RWPE1 (cell line): Measurements from ENCODE around the gene TMEM234.
"Not testable (repeated sequence)": the region's sequence is repeated elsewhere in the genome, so short reads cannot be mapped to it uniquely, and the experiment has no call there.

Experiments
- CTCF ChIA-PET: fragments of 350-600 bp; sonication (Branson Sonifier 250); formaldehyde crosslinking; extraction: SDS; loops from one replicate; lab custom pipeline; 2021; lab: Yijun Ruan, JAX
- POLR2A ChIA-PET: fragments of 400-600 bp; formaldehyde crosslinking; extraction: SDS; loops from one replicate; lab custom pipeline; 2020; ENCODE audit warnings: antibody characterized with exemption; ENCODE audit not compliant: low non-redundant PET; lab: Yijun Ruan, JAX
- DNase-seq: peaks from one replicate; pipeline ENCODE4 v3.0.0; 2012; ENCODE audit warnings: low spot score
- H3K27ac ChIP-seq: fragments of 450-650 bp; 2 replicates; pipeline ENCODE4 v1.5.1; 2017
- TF ChIP-seq, protein P1 (sequence below): fragments of 450-650 bp; conservative IDR thresholded peaks from 2 replicates; pipeline ENCODE4 v1.5.1; 2017; ENCODE audit warnings: low read depth, mild to moderate bottlenecking

TMEM234 gene

DNA sequence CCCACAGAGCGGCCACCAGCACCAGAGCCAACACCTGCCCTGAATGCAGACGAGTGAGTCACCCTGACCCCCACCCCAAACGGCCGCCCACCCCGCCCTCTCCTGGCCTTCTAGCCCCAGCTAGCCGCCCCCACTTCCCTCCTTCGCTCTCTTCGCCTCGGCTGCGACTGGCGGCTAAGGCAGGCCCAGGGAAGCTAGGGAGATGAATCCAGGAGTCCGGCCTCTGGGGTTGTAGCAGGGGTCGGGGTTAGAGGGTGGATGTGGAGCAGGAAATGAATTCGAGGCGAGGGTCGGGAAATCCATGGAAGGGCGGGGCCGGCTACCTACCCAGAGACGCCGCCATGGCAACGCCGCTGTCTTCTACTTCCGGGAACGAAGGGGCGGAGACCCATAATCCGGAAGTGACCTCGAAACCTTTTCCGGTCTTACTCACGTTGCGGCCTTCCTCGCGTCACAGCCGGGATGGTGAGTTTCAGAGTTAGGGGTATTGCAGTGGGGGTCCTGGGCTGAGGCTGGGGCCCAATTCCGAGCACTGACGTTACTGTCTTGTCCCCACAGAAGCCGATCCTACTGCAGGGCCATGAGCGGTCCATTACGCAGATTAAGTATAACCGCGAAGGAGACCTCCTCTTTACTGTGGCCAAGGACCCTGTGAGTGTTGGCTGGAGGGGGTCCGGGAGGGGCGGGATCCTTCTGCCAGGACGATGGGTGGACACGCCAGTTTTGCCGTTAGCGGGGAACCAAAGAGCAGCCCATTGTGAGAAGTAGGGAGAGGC is at the start of gene TMEM234, which contains the start of gene EIF3I:
TSS of gene TMEM234 (minus strand) at position 374 of the 776 bp plus-strand sequence. CDS start at position 343, 31 bp downstream.
TSS of gene EIF3I (plus strand) at position 428 of the 776 bp plus-strand sequence. CDS start at position 463, 35 bp downstream.
- POLR2A ChIA-PET = interaction anchor here (0.6 kb wide), 1 partner anchor 13 kb away, joined by 3 read pairs; no protein-coding TSS in a partner anchor

DNA sequence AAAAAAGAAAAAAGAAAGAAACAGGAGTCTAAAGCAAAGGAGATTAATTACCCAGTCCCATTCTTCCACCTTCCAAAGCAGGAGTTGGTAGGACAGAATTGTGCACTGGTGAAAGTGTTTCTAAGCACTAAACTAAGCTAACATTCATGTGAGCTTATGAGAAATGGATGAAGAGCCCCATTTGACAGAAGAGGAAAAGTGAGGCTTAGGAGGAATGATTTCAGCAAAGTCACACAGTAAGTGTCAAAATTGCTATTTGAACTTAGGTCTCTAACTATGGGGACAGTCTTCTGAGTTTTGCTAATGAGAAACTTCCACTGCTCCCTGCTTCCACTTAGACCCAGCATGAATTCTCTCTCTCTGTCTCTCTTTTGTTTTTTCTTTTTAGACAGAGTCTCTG is 47.6 kb upstream of the TMEM234 start:
- DNase-seq = no peak
- TF ChIP-seq, protein P1, sequence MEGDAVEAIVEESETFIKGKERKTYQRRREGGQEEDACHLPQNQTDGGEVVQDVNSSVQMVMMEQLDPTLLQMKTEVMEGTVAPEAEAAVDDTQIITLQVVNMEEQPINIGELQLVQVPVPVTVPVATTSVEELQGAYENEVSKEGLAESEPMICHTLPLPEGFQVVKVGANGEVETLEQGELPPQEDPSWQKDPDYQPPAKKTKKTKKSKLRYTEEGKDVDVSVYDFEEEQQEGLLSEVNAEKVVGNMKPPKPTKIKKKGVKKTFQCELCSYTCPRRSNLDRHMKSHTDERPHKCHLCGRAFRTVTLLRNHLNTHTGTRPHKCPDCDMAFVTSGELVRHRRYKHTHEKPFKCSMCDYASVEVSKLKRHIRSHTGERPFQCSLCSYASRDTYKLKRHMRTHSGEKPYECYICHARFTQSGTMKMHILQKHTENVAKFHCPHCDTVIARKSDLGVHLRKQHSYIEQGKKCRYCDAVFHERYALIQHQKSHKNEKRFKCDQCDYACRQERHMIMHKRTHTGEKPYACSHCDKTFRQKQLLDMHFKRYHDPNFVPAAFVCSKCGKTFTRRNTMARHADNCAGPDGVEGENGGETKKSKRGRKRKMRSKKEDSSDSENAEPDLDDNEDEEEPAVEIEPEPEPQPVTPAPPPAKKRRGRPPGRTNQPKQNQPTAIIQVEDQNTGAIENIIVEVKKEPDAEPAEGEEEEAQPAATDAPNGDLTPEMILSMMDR = no peak
- ChIA-PET CTCF (no interaction called here), POLR2A (no interaction called here)
- H3K27ac ChIP-seq = no peak overlapping the region

More for the DNA sequence above, at the start of gene TMEM234, which contains the start of gene EIF3I:
- CTCF ChIA-PET = interaction anchor here (0.6 kb wide), 1 partner anchor 13 kb away, joined by 3 read pairs; no protein-coding TSS in a partner anchor
- DNase-seq = peak; percentile 93
- TF ChIP-seq, protein P1 = no peak
- peak within 1 kb of the TSS; percentile 79 for H3K27ac ChIP-seq

DNA sequence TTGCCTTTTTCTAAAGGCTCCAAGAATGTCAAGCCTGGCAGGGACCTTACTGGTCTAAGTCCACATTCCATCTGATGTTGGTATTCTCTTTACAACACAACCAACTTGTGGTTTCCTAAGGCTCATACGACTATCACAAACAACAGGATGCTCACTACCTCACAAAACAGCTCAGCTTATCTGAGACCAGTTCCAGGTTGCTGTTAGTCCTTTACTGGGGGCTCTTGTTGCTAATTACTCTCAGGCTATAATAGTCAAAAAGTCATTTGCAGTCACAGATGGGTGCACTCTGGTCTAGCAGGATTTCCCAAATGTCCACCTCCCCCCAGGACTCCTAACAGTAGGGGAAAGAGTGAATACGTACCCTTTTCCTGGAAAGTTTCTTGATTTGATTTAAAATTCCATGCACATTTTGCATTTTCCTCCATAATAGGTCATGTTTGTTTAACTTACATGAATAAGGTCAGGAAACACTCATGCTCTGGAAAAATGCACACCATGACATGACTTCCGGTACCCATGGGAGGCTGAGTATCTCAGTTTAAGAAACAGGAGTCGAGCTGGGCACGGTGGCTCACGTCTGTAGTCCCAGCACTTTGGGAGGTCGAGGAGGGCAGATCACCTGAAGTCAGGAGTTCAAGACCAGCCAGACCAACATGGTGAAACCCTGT is 44.9 kb upstream of the TMEM234 start:
- POLR2A ChIA-PET = no interaction called here
- DNase-seq = no peak
- H3K27ac ChIP-seq = no peak overlapping the region
- TF ChIP-seq, protein P1 = no peak
- CTCF ChIA-PET = interaction anchor here (0.6 kb wide), 1 partner anchor 11 kb away, joined by 4 read pairs; no protein-coding TSS in a partner anchor

DNA sequence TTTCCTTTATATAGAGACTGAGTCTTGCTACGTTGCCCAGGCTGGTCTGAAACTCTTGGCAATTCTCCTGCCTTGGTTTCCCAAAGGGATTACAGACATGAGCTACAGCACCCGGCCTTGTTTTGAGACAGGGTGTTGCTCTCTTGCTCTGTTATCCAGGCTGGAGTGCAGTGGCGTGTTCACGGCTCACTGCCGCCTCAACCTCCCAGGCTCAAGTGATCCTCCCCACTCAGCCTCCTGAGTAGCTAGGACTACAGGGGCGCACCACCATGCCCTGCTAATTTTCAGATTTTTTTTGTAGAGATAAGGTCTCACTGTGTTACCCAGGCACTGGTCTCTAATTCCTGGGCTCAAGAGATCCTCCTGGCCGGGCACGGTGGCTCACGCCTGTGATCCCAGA is 43.7 kb upstream of the TMEM234 start:
- TF ChIP-seq, protein P1 = no peak
- POLR2A ChIA-PET = no interaction called here
- CTCF ChIA-PET = interaction anchor here (0.6 kb wide), 2 partner anchors 9 to 68 kb away, joined by 3 to 4 read pairs; no protein-coding TSS in a partner anchor

DNA sequence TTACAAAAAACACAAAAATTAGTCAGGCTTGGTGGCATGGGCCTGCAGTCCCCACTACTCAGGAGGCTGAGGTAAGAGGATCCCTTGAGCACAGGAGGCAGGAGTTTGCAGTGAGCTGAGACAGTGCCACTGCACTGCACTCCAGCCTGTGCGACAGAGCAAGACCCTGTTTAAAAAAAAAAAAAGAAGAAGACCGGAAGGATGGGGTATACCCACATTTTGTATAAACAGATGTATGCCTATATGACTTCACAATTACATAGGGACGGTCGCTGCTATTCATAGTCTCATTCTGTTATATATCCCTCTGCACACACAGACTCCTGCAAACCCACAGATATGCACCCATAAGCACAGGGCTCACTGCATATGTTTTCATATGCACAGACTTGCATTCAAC is 41.6 kb upstream of the TMEM234 start:
- ChIA-PET POLR2A (no interaction called here), CTCF (no interaction called here)
- DNase-seq = no peak
- no peak overlapping the region for H3K27ac ChIP-seq
- TF ChIP-seq, protein P1 = no peak

More for the DNA sequence above, 43.7 kb upstream of the TMEM234 start:
- no peak for DNase-seq
- H3K27ac ChIP-seq = no peak overlapping the region

DNA sequence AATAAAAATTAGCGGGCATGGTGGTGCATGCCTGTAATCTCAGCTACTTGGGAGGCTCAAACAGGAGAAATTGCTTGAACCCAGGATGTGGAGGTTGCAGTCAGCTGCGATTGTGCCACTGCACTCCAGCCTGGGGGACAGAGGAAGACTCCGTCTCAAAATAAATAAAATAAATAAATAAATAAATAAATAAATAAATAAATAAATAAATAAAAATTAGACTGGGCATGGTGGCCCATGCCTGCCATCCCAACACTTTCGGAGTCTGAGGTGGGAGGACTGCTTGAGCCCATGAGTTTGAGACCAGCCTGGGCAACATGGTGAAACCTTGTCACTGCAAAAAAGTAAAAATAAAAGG is 41.1 kb upstream of the TMEM234 start:
- DNase-seq, CTCF ChIA-PET, H3K27ac ChIP-seq: not testable (repeated sequence)
- POLR2A ChIA-PET = interaction anchor here (0.6 kb wide), 1 partner anchor 385 kb away, joined by 10 read pairs; no protein-coding TSS in a partner anchor

DNA sequence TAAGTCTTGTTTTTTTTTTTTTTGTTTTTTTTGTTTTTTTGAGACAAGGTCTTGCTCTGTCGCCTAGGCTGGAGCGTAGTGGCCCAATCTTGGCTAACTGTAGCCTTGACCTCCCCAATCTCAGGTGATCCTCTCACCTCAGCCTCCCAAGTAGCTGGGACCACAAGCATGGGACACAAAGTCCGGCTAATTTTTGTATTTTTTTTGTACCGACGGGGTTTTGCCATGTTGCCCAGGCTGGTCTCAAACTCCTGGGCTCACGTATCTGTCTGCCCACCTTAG is 35.0 kb upstream of the TMEM234 start:
- CTCF ChIA-PET = no interaction called here
- no peak overlapping the region for H3K27ac ChIP-seq
- POLR2A ChIA-PET = no interaction called here
- TF ChIP-seq, protein P1 = no peak
- DNase-seq = no peak
